NCI-H2227 treated with DMSO at 0.1 percent for 48 hours (cell line): ENCODE data around the gene LRP1-AS.
A peak's percentile ranks its signal among the peaks of the same experiment; 100 is the strongest.
"Not testable (repeated sequence)": the region's sequence is repeated elsewhere in the genome, so short reads cannot be mapped to it uniquely, and the experiment has no call there.

ENCODE experiments used
- DNase-seq: peaks from one replicate; lab custom pipeline; 2025; lab: John Stamatoyannopoulos, UW

The LRP1-AS gene

GRCh38 chr12:57139796-57140649 lies 7.4 kb downstream of the LRP1-AS start:
- no peak for DNase-seq

GRCh38 chr12:57138526-57139272 lies 8.7 kb downstream of the LRP1-AS start:
- DNase-seq: no peak

- DNase-seq: no peak
These were observed 11.7 kb downstream of the LRP1-AS start for GRCh38 chr12:57135527-57136326.

- no peak for DNase-seq
These were observed 12.5 kb downstream of the LRP1-AS start for GRCh38 chr12:57134949-57135348.

- DNase-seq: no peak
These were observed 13.5 kb downstream of the LRP1-AS start for GRCh38 chr12:57133916-57134315.

- no peak for DNase-seq
These were observed 14.3 kb downstream of the LRP1-AS start for GRCh38 chr12:57133013-57133569.

- DNase-seq: no peak
These were observed 15.3 kb downstream of the LRP1-AS start for GRCh38 chr12:57131896-57132744.

GRCh38 chr12:57130941-57131340 lies 16.5 kb downstream of the LRP1-AS start:
- no peak for DNase-seq

- DNase-seq: no peak
These were observed 17.5 kb downstream of the LRP1-AS start for GRCh38 chr12:57129889-57130288.

GRCh38 chr12:57129321-57129842 lies 18.0 kb downstream of the LRP1-AS start:
- DNase-seq: no peak

- DNase-seq: no peak
These were observed 18.7 kb downstream of the LRP1-AS start for GRCh38 chr12:57128519-57129247.

GRCh38 chr12:57127726-57128518 lies 19.5 kb downstream of the LRP1-AS start, which contains the start of gene LRP1:
Gene LRP1 (plus strand): TSS chr12:57128483. CDS start chr12:57128965, 482 bp downstream.
- DNase-seq: peak; percentile 63

GRCh38 chr12:57127101-57127725 lies 20.2 kb downstream of the LRP1-AS start:
- DNase-seq: no peak

GRCh38 chr12:57126561-57126960 lies 20.9 kb downstream of the LRP1-AS start:
- DNase-seq: no peak

GRCh38 chr12:57126061-57126460 lies 21.4 kb downstream of the LRP1-AS start:
- no peak for DNase-seq

- DNase-seq: peak; percentile 62
These were observed 23.1 kb downstream of the LRP1-AS start for GRCh38 chr12:57124261-57124877.

GRCh38 chr12:57123813-57124212 lies 23.6 kb downstream of the LRP1-AS start:
- DNase-seq: no peak

- not testable (repeated sequence) for DNase-seq
These were observed 26.7 kb downstream of the LRP1-AS start for GRCh38 chr12:57120718-57121117.
